Mesenchymal stem cell (in vitro differentiated cells and primary cell): ENCODE data around the gene P3H2.

Source experiments
- DNase-seq: peaks from one replicate; pipeline ENCODE4 v3.0.0-alpha.2; 2013
- H2AFZ ChIP-seq: one replicate; pipeline ENCODE4 v1.6.1; 2013; ENCODE audit warnings: low read depth, mild to moderate bottlenecking, control low read depth, inconsistent platforms, low read length, moderate library complexity
- H2AK5ac ChIP-seq: 2 replicates; pipeline ENCODE4 v1.6.1; 2013; ENCODE audit warnings: low read length, moderate library complexity, mild to moderate bottlenecking, inconsistent platforms; ENCODE audit not compliant: severe bottlenecking
- H2BK120ac ChIP-seq: one replicate; pipeline ENCODE4 v1.6.1; 2013; ENCODE audit warnings: low read depth, mild to moderate bottlenecking, inconsistent platforms, low read length, moderate library complexity
- H2BK12ac ChIP-seq, 2 experiments: one replicate each; pipeline ENCODE4 v1.6.1; 2013; ENCODE audit warnings: inconsistent platforms in 2 of 2, low read length in 2 of 2, mild to moderate bottlenecking in 2 of 2, moderate library complexity in 2 of 2, control low read depth in 1 of 2
- H2BK15ac ChIP-seq: one replicate; pipeline ENCODE4 v1.6.1; 2013; ENCODE audit warnings: mild to moderate bottlenecking, low read depth, inconsistent platforms; ENCODE audit not compliant: poor library complexity, severe bottlenecking
- H2BK5ac ChIP-seq: 2 replicates; pipeline ENCODE4 v1.6.1; 2013; ENCODE audit warnings: low read depth, mild to moderate bottlenecking, low read length, control low read depth, inconsistent platforms; ENCODE audit not compliant: poor library complexity, severe bottlenecking
- H3K14ac ChIP-seq, 2 experiments: one replicate each; pipeline ENCODE4 v1.6.1; 2013; ENCODE audit warnings: inconsistent platforms in 2 of 2, low read length in 2 of 2, control low read depth in 1 of 2, mild to moderate bottlenecking in 1 of 2, moderate library complexity in 1 of 2
- H3K18ac ChIP-seq, 2 experiments: one replicate each; pipeline ENCODE4 v1.6.1; 2013; ENCODE audit warnings: inconsistent platforms in 2 of 2, low read length in 2 of 2, control low read depth in 1 of 2, low read depth in 1 of 2, mild to moderate bottlenecking in 1 of 2
- H3K23ac ChIP-seq, 2 experiments: one replicate each; pipeline ENCODE4 v1.6.1; 2013; ENCODE audit warnings: inconsistent platforms in 2 of 2, low read length in 2 of 2, mild to moderate bottlenecking in 2 of 2, moderate library complexity in 2 of 2, control low read depth in 1 of 2
- H3K27ac ChIP-seq: 2 replicates; pipeline ENCODE4 v1.5.1; 2013; ENCODE audit warnings: mild to moderate bottlenecking, moderate library complexity, low read length, control low read depth, inconsistent platforms; ENCODE audit not compliant: poor library complexity, severe bottlenecking
- H3K27me3 ChIP-seq, 2 experiments: 2 replicates each; pipeline versions ENCODE4 v1.6.1 to v1.7.0; 2013; ENCODE audit warnings: low read length in 2 of 2, mild to moderate bottlenecking in 2 of 2, moderate library complexity in 2 of 2, control low read depth in 1 of 2, inconsistent platforms in 1 of 2; ENCODE audit not compliant: control insufficient read depth in 1 of 2, insufficient read depth in 1 of 2
- H3K36me3 ChIP-seq, 2 experiments: 2 replicates each; pipeline versions ENCODE4 v1.6.1 to v1.7.0; 2013; ENCODE audit warnings: low read length in 2 of 2, control low read depth in 1 of 2, inconsistent platforms in 1 of 2, low read depth in 1 of 2, mild to moderate bottlenecking in 1 of 2; ENCODE audit not compliant: insufficient read depth in 2 of 2, control insufficient read depth in 1 of 2
- H3K4ac ChIP-seq, 2 experiments: one replicate each; pipeline ENCODE4 v1.6.1; 2013; ENCODE audit warnings: inconsistent platforms in 2 of 2, low read length in 2 of 2, mild to moderate bottlenecking in 2 of 2, moderate library complexity in 2 of 2, control low read depth in 1 of 2, low read depth in 1 of 2
- H3K4me1 ChIP-seq: 2 replicates; pipeline ENCODE4 v1.6.1; 2013; ENCODE audit warnings: low read depth, low read length, control low read depth; ENCODE audit not compliant: control insufficient read depth, insufficient read depth
- H3K4me2 ChIP-seq: 2 replicates; pipeline ENCODE4 v1.6.1; 2013; ENCODE audit warnings: low read length, mild to moderate bottlenecking, inconsistent platforms; ENCODE audit not compliant: poor library complexity, severe bottlenecking
- H3K4me3 ChIP-seq, 2 experiments: 2 replicates each; pipeline versions ENCODE4 v1.5.1 to v1.7.0; 2013; ENCODE audit warnings: low read length in 2 of 2, mild to moderate bottlenecking in 2 of 2, control low read depth in 1 of 2, low read depth in 1 of 2; ENCODE audit not compliant: insufficient read depth in 1 of 2
- H3K79me1 ChIP-seq: replicated peaks from 2 replicates; pipeline ENCODE4 v1.6.1; 2013; ENCODE audit warnings: mild to moderate bottlenecking, control low read depth, low read length, inconsistent platforms; ENCODE audit not compliant: poor library complexity, severe bottlenecking
- H3K9ac ChIP-seq: 2 replicates; pipeline ENCODE4 v1.7.0; 2013; ENCODE audit warnings: mild to moderate bottlenecking, low read length, moderate library complexity
- H3K9me3 ChIP-seq: 2 replicates; pipeline ENCODE4 v1.7.0; 2013; ENCODE audit warnings: mild to moderate bottlenecking, low read length; ENCODE audit not compliant: control insufficient read depth
- H4K8ac ChIP-seq: one replicate; pipeline ENCODE4 v1.6.1; 2013; ENCODE audit warnings: inconsistent platforms, mild to moderate bottlenecking, low read length, moderate library complexity
- H4K91ac ChIP-seq: one replicate; pipeline ENCODE4 v1.6.1; 2013; ENCODE audit warnings: mild to moderate bottlenecking, low read length, inconsistent platforms
- WGBS: methylation state at CpG from one replicate; pipeline ENCODE4 v1.1.7; 2013; ENCODE audit warnings: mixed read lengths; 5-methylcytosine and 5-hydroxymethylcytosine counted together

Gene P3H2

GRCh38 chr3:190086191-190086590, 34.5 kb downstream of the P3H2 start:
- H3K14ac ChIP-seq, result no peak overlapping the region
- no peak overlapping the region for H2BK12ac ChIP-seq
- no peak overlapping the region for H2BK15ac ChIP-seq
- H3K36me3 ChIP-seq, result no peaks in the 10 kb centered on the region
- peaks cover 3% of the 10 kb centered on the region for H3K79me1 ChIP-seq
- H2AK5ac ChIP-seq, result peak overlapping the region; percentile 73
- peak overlapping the region; percentile 38 for H3K27ac ChIP-seq
- H3K18ac ChIP-seq, result peak overlapping the region in 1 of 2 experiments; percentile 38
- no peak for DNase-seq
- no peak overlapping the region for H3K4me2 ChIP-seq
- H2BK5ac ChIP-seq, result no peak overlapping the region
- no peak overlapping the region for H3K4ac ChIP-seq
- H3K9me3 ChIP-seq, result no peaks in the 10 kb centered on the region
- no peaks in the 10 kb centered on the region for H3K27me3 ChIP-seq
- H2BK120ac ChIP-seq, result no peak overlapping the region
- no peak overlapping the region for H4K8ac ChIP-seq
- H3K9ac ChIP-seq, result no peak overlapping the region
- no peak overlapping the region for H4K91ac ChIP-seq
- 27% methylated on average over 1 of the region's 2 CpGs for WGBS
- H3K4me3 ChIP-seq, result no peak overlapping the region
- H2AFZ ChIP-seq, result no peak overlapping the region
- no peak overlapping the region for H3K23ac ChIP-seq
- peaks cover 6% of the 10 kb centered on the region for H3K4me1 ChIP-seq

DNA sequence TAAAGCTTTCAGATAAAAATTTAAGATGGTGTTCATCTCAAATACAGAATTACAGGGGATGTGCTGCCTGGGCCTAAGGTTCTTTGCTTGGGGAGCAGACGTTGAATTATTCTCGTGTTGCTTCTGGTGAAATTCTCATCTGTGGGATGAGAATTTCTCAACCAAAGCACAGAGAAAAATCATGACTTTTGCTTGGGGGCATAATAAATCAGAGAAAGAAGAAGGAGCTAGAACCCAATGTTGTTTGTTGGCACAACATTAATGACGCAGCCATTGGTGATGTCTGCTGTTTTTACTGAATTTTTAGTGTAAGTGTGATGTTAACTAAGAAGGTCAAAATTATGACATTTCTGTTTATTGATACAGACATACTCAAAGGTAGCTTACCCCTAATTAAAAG, 35.7 kb downstream of the P3H2 start:
- 97% methylated on average over 3 of the region's 3 CpGs for WGBS
- H3K4ac ChIP-seq, result no peak overlapping the region
- H2AK5ac ChIP-seq, result no peak overlapping the region
- no peaks in the 10 kb centered on the region for H3K36me3 ChIP-seq
- H3K14ac ChIP-seq, result no peak overlapping the region
- H4K91ac ChIP-seq, result no peak overlapping the region
- H2BK120ac ChIP-seq, result no peak overlapping the region
- H3K9me3 ChIP-seq, result no peaks in the 10 kb centered on the region
- no peak overlapping the region for H3K4me2 ChIP-seq
- no peak overlapping the region for H3K9ac ChIP-seq
- H4K8ac ChIP-seq, result no peak overlapping the region
- H3K4me3 ChIP-seq, result no peak overlapping the region
- H3K18ac ChIP-seq, result no peak overlapping the region
- H2BK5ac ChIP-seq, result no peak overlapping the region
- peaks cover 5% of the 10 kb centered on the region for H3K79me1 ChIP-seq
- H2BK15ac ChIP-seq, result no peak overlapping the region
- no peaks in the 10 kb centered on the region for H3K27me3 ChIP-seq
- no peak overlapping the region for H2AFZ ChIP-seq
- no peak overlapping the region for H3K27ac ChIP-seq
- DNase-seq, result no peak
- H3K23ac ChIP-seq, result no peak overlapping the region
- H2BK12ac ChIP-seq, result no peak overlapping the region
- H3K4me1 ChIP-seq, result peaks cover 6% of the 10 kb centered on the region

DNA sequence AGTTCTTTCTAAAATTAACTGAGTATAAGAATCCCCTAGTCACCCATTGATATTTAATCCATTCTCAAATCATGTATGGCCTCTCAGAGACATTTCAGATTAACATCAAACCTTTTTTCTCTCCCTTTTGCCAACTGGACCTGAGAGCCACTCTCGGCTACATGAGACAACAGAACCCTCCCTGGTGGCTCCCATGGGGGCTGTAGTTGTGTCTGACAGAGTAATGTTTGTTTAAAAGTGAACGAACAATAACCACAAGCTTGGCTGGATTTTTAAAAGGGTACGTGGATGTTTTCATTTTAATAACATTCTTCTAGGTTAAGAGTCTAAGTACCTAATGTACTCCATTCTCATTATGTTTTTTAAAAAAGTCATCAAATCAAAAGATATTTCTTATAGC, 37.1 kb downstream of the P3H2 start:
- no peak overlapping the region for H2AK5ac ChIP-seq
- peaks cover 5% of the 10 kb centered on the region for H3K79me1 ChIP-seq
- H3K4me2 ChIP-seq, result no peak overlapping the region
- H3K4ac ChIP-seq, result no peak overlapping the region
- no peak overlapping the region for H2AFZ ChIP-seq
- no peak overlapping the region for H2BK15ac ChIP-seq
- H4K8ac ChIP-seq, result no peak overlapping the region
- no peak overlapping the region for H3K18ac ChIP-seq
- H2BK120ac ChIP-seq, result no peak overlapping the region
- no peak overlapping the region for H3K23ac ChIP-seq
- H2BK5ac ChIP-seq, result no peak overlapping the region
- no peaks in the 10 kb centered on the region for H3K9me3 ChIP-seq
- no peak overlapping the region for H4K91ac ChIP-seq
- no peak for DNase-seq
- WGBS, result no CpG with 5 or more reads among the region's 3 CpGs
- H3K27ac ChIP-seq, result peak overlapping the region; percentile 17
- H3K14ac ChIP-seq, result no peak overlapping the region
- peaks cover 3% of the 10 kb centered on the region for H3K4me1 ChIP-seq
- no peaks in the 10 kb centered on the region for H3K36me3 ChIP-seq
- H3K27me3 ChIP-seq, result no peaks in the 10 kb centered on the region
- no peak overlapping the region for H2BK12ac ChIP-seq
- no peak overlapping the region for H3K4me3 ChIP-seq
- no peak overlapping the region for H3K9ac ChIP-seq

DNA sequence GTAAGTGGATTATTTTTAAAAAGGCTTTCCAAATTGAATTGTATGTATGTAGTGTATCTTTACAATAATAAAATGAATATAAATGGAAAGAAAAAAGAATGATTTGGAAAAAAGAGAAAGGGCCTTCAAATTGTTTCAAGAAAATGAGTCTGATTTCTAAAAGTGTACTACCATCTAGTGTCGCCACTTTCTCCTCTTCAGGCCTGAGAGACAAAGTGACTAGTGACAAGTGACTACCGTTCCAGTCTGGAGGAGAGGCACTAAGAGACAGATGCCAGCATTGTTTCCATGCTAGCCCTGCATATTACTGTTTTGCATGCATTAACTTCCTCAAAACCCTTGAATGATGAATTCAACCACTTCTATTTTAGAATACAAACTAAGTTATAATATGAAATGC, 39.3 kb downstream of the P3H2 start:
- DNase-seq, result no peak
- H2AK5ac ChIP-seq, result no peak overlapping the region
- no peak overlapping the region for H2BK12ac ChIP-seq
- no peak overlapping the region for H3K23ac ChIP-seq
- H3K18ac ChIP-seq, result no peak overlapping the region
- H3K36me3 ChIP-seq, result no peaks in the 10 kb centered on the region
- no peak overlapping the region for H4K91ac ChIP-seq
- no peak overlapping the region for H2BK120ac ChIP-seq
- no peak overlapping the region for H4K8ac ChIP-seq
- H3K79me1 ChIP-seq, result peaks cover 3% of the 10 kb centered on the region
- 93% methylated on average over 2 of the region's 2 CpGs for WGBS
- H3K4me2 ChIP-seq, result no peak overlapping the region
- H3K27me3 ChIP-seq, result no peaks in the 10 kb centered on the region
- H2BK5ac ChIP-seq, result no peak overlapping the region
- H3K14ac ChIP-seq, result no peak overlapping the region
- no peak overlapping the region for H3K9ac ChIP-seq
- H3K27ac ChIP-seq, result no peak overlapping the region
- no peak overlapping the region for H3K4me3 ChIP-seq
- H3K9me3 ChIP-seq, result no peaks in the 10 kb centered on the region
- H3K4ac ChIP-seq, result no peak overlapping the region
- H3K4me1 ChIP-seq, result peaks cover 1% of the 10 kb centered on the region
- no peak overlapping the region for H2BK15ac ChIP-seq
- H2AFZ ChIP-seq, result no peak overlapping the region
